ENCODE data around the gene TCAIM. TPM values are rescaled to one million over a fixed set of nuclear protein-coding genes. Genes with fewer than 3 reads are reported as not detected.

TCAIM gene
- total RNA-seq = 37.8 and 39.5 TPM in 2 replicates

GRCh38 chr3:44338010-44338827 lies at the start of gene TCAIM:
Gene TCAIM, plus strand, starts transcription at chr3:44338766. Its CDS starts 16,017 bp downstream, at chr3:44354783.

Other genes starting within 250 kb of the TCAIM start
- gene TOPAZ1, start 96.9 kb upstream of the TCAIM start, total RNA-seq = not detected in 2 replicates
- 10.8 and 11.6 TPM in 2 replicates for gene ZNF445, start 138.9 kb downstream of the TCAIM start, total RNA-seq
- gene ZKSCAN7, start 216.4 kb downstream of the TCAIM start, total RNA-seq = 0.66 and 1.1 TPM in 2 replicates
- gene ZNF660, start 246.2 kb downstream of the TCAIM start, total RNA-seq = 0.50 and 0.53 TPM in 2 replicates

Measured in thoracic aorta endothelial cell (primary cell).